ENCODE measurements around the gene PCDH19.

The PCDH19 gene

GRCh38 chrX:100373673-100374072 is 36.4 kb downstream of the PCDH19 start:
- no peak for TF ChIP-seq CTCF (IDR thresholded peaks at IDR 0.05)
- Histone ChIP-seq H3K4me1 (no peaks in the 10 kb centered on the region), H2AFZ (no peak overlapping the region), H3K27me3 (ENCODE audit: control insufficient read depth, insufficient read depth, low read length) (no peaks in the 10 kb centered on the region), H3K27ac (no peak overlapping the region), H3K36me3 (ENCODE audit: control insufficient read depth, insufficient read depth, low read length) (no peaks in the 10 kb centered on the region), H3K9ac (no peak overlapping the region), H3K9me3 (ENCODE audit: control insufficient read depth, low read length) (no peaks in the 10 kb centered on the region), H3K79me2 (no peaks in the 10 kb centered on the region), H3K4me3 (ENCODE audit: low read depth, low read length) (no peak overlapping the region), H3K4me2 (ENCODE audit: low read length) (no peak overlapping the region)

GRCh38 chrX:100368167-100368566 is 41.9 kb downstream of the PCDH19 start:
- no peak overlapping the region for H3K27ac ChIP-seq
- no peaks in the 10 kb centered on the region for H3K27me3 ChIP-seq (ENCODE audit: control insufficient read depth, insufficient read depth, low read length)
- H3K4me3 ChIP-seq (ENCODE audit: low read depth, low read length), result no peak overlapping the region
- peak; percentile 24 for TF ChIP-seq CTCF (IDR thresholded peaks at IDR 0.05)
- no peak overlapping the region for H3K9ac ChIP-seq
- H2AFZ ChIP-seq, result no peak overlapping the region
- no peak overlapping the region for H3K4me2 ChIP-seq (ENCODE audit: low read length)
- no peaks in the 10 kb centered on the region for H3K9me3 ChIP-seq (ENCODE audit: control insufficient read depth, low read length)
- H3K4me1 ChIP-seq, result no peaks in the 10 kb centered on the region
- no peaks in the 10 kb centered on the region for H3K36me3 ChIP-seq (ENCODE audit: control insufficient read depth, insufficient read depth, low read length)
- H3K79me2 ChIP-seq, result no peaks in the 10 kb centered on the region

- Histone ChIP-seq H3K27me3 (ENCODE audit: control insufficient read depth, insufficient read depth, low read length) (no peaks in the 10 kb centered on the region), H3K79me2 (no peaks in the 10 kb centered on the region), H2AFZ (no peak overlapping the region), H3K4me3 (ENCODE audit: low read depth, low read length) (no peak overlapping the region), H3K4me2 (ENCODE audit: low read length) (no peak overlapping the region), H3K9ac (no peak overlapping the region), H3K9me3 (ENCODE audit: control insufficient read depth, low read length) (no peaks in the 10 kb centered on the region), H3K27ac (no peak overlapping the region), H3K4me1 (no peaks in the 10 kb centered on the region), H3K36me3 (ENCODE audit: control insufficient read depth, insufficient read depth, low read length) (no peaks in the 10 kb centered on the region)
- TF ChIP-seq CTCF (IDR thresholded peaks at IDR 0.05), result no peak
These were observed 46.2 kb downstream of the PCDH19 start for GRCh38 chrX:100363896-100364295.

GRCh38 chrX:100358766-100359165 is 51.3 kb downstream of the PCDH19 start:
- H3K27me3 ChIP-seq (ENCODE audit: control insufficient read depth, insufficient read depth, low read length), result no peaks in the 10 kb centered on the region
- no peaks in the 10 kb centered on the region for H3K79me2 ChIP-seq
- no peak for TF ChIP-seq CTCF (IDR thresholded peaks at IDR 0.05)
- H3K27ac ChIP-seq, result no peak overlapping the region
- H2AFZ ChIP-seq, result no peak overlapping the region
- H3K9me3 ChIP-seq (ENCODE audit: control insufficient read depth, low read length), result no peaks in the 10 kb centered on the region
- no peaks in the 10 kb centered on the region for H3K36me3 ChIP-seq (ENCODE audit: control insufficient read depth, insufficient read depth, low read length)
- no peak overlapping the region for H3K9ac ChIP-seq
- H3K4me2 ChIP-seq (ENCODE audit: low read length), result no peak overlapping the region
- no peak overlapping the region for H3K4me3 ChIP-seq (ENCODE audit: low read depth, low read length)
- H3K4me1 ChIP-seq, result no peaks in the 10 kb centered on the region

- H3K4me1 ChIP-seq, result no peaks in the 10 kb centered on the region
- no peaks in the 10 kb centered on the region for H3K27me3 ChIP-seq (ENCODE audit: control insufficient read depth, insufficient read depth, low read length)
- H2AFZ ChIP-seq, result no peak overlapping the region
- H3K27ac ChIP-seq, result no peak overlapping the region
- H3K79me2 ChIP-seq, result no peaks in the 10 kb centered on the region
- no peak for TF ChIP-seq CTCF (IDR thresholded peaks at IDR 0.05)
- H3K9me3 ChIP-seq (ENCODE audit: control insufficient read depth, low read length), result no peaks in the 10 kb centered on the region
- no peaks in the 10 kb centered on the region for H3K36me3 ChIP-seq (ENCODE audit: control insufficient read depth, insufficient read depth, low read length)
- H3K4me3 ChIP-seq (ENCODE audit: low read depth, low read length), result no peak overlapping the region
- no peak overlapping the region for H3K4me2 ChIP-seq (ENCODE audit: low read length)
- no peak overlapping the region for H3K9ac ChIP-seq
These were observed 53.6 kb downstream of the PCDH19 start for GRCh38 chrX:100356351-100356896.
